Neural cell (in vitro differentiated cells): ENCODE results near the gene YIPF1.

Experiments
- CTCF ChIP-seq: fragments of 450-650 bp; IDR thresholded peaks from 2 replicates; pipeline ENCODE4 v1.5.1; 2014; ENCODE audit warnings: antibody characterized with exemption, mild to moderate bottlenecking, moderate library complexity; ENCODE audit not compliant: poor library complexity, severe bottlenecking
- EZH2 ChIP-seq: fragments of 200-600, 300-800 bp; shearing (Covaris generic), sonication (generic); IDR thresholded peaks from 2 replicates; pipeline ENCODE4 v1.6.1; 2014; ENCODE audit warnings: antibody characterized with exemption, low read length, borderline replicate concordance, mild to moderate bottlenecking; ENCODE audit not compliant: insufficient read depth, poor library complexity, severe bottlenecking
- POLR2AphosphoS5 ChIP-seq: IDR thresholded peaks from 2 replicates; pipeline ENCODE4 v1.6.1; 2012
- REST ChIP-seq: IDR thresholded peaks from 2 replicates; pipeline ENCODE4 v1.6.1; 2012; ENCODE audit warnings: borderline replicate concordance
- TAF1 ChIP-seq: IDR thresholded peaks from 2 replicates; pipeline ENCODE4 v1.6.1; 2012; ENCODE audit warnings: low read depth

DNA sequence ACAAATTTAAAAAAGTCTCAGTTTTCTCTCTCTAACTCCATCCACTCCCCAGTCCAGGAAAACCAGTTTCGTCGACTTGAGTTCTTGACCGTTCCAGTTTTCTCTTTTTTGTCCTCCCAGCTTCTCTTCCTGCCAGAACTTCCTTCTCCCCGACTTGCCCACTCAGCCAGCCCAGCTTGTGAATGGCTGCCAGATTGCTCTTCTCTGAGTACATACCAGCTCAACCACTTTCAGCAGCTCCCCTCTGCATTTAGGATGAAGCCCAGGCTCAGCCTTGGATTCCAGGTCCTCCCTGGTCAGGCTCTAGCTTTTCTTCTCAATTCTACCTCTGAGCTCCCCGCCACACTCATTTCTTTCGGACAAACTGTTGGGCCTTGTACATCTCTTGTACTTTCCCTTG is 5.8 kb upstream of the YIPF1 start:
- no peak for TF ChIP-seq CTCF
- no peak for TF ChIP-seq TAF1
- TF ChIP-seq POLR2AphosphoS5, result no peak
- TF ChIP-seq EZH2, result no peak
- TF ChIP-seq REST, result no peak
